ENCODE measurements around the gene SV2C. TPM values are rescaled to one million over a fixed set of nuclear protein-coding genes. Genes with fewer than 3 reads are reported as not detected.

Gene SV2C
- total RNA-seq, 1 donor from 2014 or later, result 0.10 TPM

DNA sequence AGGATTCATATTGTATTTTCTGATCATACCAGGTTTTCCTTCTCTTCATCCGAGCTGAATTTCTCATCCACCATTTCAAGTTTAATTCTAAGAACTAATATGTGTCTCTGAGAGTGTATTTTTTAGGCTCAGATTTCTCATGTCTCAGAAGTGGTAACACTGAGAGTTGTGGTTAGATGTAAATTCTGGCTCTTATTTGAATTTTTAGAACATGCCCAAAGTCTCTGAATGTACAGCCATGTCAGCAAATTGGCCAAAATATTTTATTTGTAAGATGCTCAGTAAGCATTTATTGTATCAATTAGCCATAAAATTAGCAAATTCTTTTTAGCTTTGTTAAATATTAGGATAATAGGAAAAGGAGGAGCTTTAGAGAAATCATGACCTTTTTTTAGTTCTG is 16.6 kb downstream of the SV2C start:
- no peak for DNase-seq

DNA sequence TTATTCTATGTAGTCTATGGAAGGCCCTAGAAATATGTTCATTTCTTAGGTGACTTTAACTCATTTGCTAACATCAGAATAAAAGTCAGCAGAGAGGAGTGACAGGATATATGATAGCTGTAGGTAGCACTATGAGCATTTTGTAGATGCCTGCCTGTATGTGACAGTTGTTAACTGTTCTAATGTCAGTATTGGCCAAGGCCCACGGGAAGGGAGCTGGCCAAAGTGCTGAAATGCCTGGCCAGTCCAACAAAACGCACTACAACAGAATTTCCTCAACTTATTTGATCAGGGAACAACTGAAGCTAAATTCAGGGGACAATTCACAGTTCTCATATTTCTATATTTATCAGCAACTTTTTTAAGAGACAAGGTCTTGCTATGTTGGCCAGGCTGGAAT is 20.8 kb downstream of the SV2C start:
- no peak for DNase-seq

DNA sequence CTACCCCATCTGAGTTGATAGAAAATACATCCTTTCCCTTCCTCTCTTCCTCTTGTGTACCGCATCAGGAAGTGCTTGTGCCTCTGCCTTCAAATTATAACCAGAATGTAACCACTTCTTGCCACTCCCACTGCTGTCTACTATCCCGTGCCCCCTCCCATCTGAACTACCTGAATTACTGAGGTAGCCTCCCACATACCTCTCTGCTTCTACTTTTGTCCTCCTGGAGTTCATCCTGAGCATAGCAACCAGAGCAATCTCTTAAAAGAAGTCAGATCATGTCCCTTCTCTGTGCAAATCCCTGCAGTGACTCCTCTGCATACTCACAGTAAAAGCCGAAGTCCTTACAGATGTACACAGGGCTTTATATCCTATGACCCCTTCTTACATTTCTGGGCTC is 23.0 kb downstream of the SV2C start:
- DNase-seq, result no peak

DNA sequence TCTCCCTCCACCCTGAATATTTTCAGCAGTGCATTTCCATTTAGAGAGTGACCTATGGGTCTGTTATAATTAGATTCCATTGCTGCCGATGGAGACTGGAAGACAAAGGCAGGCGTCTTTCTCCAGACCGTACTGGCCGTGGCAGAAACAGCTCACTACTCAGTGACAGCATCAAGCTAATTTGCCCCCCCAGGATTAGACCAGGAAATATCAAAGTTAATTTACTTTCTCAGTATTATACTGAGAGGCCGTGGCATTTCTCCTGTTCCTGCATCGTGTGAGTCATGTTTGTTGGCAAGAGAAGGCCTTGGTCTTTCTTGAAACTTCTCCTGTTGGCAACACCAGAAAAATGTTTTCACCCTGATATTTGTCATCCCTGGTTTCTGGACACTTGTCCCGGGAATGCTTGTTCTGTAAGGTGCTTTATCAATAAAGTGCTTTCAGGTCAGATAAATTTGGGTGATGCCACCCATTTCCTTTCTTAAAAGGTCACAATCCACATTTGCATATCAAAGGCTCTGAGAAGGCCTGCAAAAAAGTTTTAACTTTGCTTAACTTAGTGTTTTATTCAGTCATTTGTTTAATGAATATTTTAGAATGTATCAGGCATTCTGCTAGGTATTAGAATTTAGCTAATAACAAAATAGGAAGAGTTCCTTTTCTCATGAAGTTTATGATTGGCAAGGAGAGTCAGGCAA is 28.4 kb downstream of the SV2C start:
- no peak for DNase-seq

DNA sequence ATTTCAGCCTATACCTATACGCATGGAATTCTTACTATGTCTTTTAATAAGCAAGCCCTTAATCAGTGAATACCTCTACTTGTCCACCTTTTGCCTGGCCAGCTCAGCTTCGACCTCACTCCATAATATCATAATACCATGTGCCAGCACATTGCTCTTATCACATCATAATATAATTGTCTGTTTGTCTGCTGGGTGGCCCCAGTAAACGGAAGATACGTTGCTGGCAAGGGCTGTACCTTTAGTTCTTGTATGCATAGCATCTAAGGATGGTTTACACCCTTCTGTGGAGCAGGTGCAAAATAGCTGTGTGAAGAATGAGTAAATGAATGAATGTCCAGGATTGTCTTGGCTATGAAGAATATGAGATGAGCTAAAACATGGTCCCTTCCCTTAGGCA is 29.9 kb downstream of the SV2C start:
- DNase-seq, result no peak

DNA sequence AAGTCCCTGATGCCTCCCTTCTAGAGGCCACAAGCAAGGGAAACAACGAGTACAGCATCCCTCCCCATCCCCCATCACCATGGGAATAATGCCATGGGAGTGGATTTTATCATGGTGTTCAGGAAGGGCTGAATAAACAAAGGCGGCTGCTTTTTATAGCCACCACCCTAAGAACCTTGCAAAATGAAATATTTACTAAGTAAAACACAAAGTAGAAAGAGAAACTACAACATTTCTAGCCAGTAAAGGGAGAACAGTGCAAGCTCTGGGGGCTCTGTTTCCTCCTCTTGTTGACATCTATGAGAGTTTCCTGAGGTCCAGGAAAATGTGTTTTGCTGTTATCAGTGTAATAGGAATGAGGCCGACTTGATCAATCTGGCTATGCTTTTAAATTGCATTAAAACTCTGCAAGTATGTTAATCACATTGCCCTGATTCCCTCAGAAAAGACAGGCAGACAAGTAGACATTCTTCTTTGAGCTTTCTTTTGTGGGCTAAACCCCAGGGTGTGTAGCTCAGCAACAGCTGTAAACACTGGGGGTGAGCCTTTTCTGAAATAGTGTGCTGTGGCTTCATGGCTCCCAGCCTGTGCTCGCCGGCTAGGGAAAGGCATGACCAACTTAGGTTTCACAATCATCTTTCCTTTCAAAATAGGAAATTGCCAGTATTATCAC is 31.1 kb downstream of the SV2C start:
- no peak for DNase-seq

DNA sequence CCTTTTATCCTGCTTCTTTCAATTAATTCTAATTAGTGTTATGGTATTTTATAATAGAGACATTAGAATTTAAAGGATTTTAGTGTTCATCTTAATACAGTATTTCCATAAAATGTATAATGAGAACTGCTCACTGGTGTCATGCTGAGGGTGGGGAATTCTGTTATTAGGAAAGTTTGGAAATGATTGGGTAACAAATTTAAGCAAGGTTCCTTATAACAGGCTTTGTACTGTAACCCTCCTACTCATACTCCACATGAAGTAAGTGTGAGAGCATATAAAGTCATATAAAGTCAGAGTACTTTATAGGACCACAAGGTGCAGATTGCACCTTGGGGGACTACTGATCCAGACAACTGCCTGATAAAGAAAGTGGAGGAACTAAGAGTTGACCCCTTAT is 42.2 kb downstream of the SV2C start:
- DNase-seq, result no peak

DNA sequence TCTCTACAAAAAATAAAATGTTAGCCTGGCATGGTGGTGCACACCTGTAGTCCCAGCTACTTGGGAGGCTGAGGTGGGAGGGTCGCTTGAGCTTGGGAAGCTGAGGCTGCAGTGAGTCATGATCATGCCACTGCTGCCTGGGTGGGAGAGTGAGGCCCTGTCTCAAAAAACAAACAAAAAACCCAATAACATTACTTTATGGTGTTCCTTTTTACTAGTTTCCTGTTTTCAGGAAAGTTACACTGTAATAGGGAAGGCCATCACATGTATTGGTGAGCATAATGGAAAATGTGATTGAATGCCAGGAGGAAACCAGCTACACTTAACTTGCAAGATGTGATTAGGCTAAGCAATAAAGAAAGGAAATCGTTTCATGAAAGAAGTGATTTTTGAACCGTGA is 42.7 kb downstream of the SV2C start:
- DNase-seq, result no peak

DNA sequence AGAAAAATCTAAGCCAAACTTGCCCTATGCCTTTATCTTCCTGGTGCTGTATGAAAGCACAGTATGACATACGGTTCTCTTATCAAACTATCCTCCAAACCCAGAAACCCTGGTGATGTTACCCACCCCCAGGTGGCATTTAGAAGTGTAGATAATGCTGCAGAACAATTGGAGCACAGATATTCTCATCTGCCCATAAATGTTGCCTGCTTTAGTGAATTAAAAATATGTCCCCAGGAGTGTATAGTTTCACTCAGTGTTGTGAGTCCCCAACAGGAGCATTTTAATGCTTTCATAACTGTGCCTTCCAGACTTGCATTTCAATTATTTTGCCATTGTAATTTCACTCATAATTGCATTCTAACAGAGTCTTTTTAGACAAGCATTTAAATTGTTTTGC is 50.8 kb downstream of the SV2C start:
- no peak for DNase-seq

DNA sequence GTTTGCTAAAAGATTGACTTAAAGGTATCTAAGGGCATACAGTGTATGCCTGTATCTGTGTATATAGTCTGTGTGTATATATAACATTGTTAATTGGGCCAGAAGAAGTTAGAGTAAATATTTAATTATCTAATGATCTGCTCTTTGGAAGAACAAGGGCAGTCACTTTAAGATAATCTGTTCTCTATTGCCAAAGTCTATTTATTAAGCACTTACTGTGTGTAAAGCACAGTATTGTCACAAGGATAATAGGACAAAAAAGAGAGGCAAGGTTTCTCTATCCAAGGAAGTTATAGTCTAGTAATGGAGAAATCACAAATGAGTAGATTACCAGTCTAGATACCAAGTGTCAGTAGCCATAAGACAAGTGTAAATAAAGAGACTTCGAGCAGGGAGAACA is 51.5 kb downstream of the SV2C start:
- no peak for DNase-seq

DNA sequence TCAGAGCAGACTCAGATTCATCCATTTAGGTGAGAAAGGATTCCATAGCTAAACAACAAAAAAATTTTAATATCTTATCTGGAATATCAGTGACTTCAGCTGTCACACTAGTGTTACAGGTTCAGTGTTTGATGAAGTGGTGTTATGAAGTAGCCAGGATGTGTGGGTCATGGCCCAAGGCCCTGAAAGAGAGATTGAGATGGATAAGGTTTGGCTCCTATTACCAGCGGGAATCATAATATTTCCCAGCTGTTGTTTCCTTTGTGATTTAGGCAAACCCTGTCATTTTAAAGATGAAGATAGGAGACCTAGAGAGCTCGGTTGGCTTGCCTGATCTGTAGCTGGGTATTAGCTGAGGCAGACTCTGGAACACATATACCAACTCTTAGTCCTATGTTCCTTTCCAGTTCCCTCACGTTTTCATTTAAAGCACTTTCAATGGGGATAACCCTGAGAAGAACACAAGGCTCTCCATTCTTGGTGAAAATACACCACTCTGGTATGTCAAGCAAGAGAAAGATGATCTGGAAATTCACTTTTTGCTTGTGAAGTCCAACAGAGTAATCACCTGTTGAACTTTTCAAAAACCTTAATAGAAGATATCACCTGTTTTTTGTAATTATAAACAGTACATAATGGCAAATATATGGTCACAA is 54.8 kb downstream of the SV2C start:
- DNase-seq, result no peak

DNA sequence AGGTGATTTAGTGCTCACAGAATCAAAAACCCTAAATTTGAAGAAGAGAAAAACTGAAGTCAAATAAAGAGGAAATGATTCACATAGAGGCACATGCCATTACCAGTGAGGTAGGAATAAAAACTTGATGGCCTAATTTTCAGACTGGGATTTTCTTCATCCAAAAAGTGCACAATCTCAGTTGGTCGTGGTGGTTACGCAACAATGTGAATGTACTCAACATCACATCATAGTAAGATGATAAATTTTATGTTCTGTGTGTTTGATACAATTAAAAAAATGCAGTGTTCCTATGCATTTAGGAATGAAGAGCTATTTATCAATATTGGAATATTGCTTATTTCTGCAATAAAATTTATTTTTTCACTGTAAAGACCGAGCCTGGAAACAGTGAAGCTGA is 60.7 kb downstream of the SV2C start:
- no peak for DNase-seq

DNA sequence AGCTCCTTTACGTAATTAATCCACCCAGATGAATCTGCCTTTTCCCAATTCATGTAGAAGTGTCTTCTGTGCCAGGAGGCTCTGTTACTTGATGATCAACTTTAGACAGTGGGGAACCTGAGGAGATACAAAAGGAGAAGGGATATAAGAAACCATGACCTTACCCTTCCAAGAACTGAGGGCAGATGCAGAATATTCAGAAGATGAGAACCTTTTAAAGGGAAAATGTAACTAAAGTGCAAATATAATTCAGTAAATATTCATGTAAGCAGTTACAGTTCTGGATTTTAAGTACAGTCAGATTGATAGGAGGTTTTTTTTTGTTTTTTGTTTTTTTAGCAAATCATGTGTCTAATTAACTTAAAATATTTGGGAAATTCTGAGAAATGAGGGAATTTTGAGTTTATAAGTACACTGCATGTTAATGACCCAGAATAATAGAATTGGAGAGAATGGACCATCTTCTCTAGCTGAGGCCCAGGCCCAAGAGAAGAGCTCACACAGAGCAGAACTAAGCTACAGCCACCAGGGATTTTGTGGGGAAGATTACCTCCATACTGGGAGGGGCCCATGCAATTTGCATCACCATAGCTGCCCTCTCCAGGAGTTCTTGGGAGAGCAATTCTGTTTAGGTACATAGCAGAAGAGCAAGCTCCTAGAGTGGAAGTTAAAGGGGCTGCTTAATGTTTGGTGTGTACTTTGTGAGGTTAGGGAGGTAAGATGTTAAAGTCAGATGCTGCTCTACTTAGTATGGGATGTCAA is 61.5 kb downstream of the SV2C start:
- DNase-seq, result no peak

DNA sequence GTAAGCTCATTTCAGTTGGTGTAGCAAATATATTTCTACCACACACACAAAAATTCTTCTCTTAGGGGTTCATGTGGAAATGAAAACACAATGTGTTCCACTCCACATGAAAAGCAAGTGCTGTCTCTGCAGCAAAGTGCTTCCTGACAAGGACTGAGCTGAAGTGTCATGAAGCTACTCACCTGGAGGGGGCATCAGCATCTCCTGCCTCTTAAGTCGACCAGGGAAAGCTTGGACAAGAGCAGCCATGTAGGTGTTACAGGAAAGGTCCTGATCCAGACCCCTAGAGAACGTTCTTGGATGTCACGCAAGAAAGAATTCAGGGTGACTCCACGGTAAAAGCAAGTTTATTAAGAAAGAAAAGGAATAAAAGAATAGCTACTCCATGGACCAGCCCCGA is 62.8 kb downstream of the SV2C start:
- no peak for DNase-seq

DNA sequence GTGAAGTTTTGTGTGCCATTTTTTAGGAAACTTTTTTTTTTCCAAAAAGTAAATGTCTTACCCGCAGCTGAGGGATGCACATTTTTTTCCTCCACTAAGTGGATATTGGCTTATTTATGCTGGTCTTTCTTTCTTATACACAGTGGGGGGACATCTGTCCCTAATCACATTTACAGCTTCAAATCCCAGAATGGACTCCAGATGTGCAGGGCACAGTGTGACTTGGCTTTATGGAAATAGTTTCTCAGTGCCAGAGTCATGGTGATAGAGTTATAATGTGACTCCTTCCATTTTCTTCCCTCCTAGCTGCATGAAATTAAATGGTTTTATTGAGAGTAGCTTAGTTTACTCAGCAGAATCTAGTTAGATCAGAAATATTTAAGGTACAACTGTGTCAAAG is 66.5 kb downstream of the SV2C start:
- peak; percentile 9 for DNase-seq

DNA sequence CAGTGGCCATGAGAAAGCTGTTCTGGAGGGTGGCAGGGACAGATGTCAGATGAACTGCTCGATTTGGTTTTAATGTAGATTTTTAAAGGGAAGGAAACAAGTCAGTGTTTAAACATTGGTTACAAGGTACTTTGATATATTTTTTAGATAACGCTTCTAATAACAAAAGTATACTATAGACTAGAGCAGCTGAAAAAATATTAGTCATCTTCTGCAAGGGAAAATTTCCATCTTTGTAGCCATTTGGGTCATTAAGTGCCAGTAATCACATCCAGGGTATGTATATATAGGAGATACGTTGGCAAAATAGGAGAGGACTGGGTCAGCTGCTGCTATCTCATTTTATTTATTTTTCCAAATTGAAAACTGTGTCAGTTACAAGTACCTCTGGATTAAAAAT is 69.0 kb downstream of the SV2C start:
- no peak for DNase-seq

DNA sequence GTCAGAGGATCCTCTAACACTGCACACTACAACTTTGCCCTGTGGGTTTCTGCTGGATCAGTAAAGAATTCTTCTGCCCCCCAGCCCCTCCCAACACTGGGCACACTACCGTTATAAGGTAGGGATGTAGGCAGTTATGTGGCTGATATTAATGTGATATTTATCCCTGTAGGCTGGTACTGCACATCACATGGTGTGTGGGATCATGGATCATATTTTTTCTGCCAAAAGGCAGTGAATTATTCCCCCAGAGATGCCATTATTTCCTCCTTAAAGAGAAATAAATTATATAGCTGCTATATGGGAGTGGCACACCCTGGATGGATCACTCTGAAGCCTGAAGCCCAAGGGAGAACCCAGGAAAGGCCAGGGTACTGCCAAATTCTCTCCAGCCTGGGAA is 69.5 kb downstream of the SV2C start:
- no peak for DNase-seq

DNA sequence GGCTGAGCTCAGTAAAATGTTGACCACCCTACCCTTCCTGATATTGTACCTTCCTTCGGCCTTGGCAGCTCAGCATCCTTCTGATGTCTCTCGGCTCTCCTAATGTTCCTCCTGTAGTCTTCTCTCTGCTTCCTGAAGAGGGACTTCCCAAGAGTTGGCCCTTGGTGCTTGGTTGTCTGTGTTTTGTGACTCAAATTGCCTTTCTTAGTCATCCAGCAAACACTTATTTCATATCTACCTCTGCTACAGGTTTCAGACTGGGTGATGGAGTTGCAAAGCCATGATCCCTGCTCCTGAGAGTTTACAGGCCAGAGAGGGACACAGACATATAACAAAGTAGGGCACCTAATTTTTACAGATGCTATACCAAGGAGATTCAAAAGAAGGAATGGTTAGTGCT is 70.1 kb downstream of the SV2C start:
- DNase-seq, result no peak

DNA sequence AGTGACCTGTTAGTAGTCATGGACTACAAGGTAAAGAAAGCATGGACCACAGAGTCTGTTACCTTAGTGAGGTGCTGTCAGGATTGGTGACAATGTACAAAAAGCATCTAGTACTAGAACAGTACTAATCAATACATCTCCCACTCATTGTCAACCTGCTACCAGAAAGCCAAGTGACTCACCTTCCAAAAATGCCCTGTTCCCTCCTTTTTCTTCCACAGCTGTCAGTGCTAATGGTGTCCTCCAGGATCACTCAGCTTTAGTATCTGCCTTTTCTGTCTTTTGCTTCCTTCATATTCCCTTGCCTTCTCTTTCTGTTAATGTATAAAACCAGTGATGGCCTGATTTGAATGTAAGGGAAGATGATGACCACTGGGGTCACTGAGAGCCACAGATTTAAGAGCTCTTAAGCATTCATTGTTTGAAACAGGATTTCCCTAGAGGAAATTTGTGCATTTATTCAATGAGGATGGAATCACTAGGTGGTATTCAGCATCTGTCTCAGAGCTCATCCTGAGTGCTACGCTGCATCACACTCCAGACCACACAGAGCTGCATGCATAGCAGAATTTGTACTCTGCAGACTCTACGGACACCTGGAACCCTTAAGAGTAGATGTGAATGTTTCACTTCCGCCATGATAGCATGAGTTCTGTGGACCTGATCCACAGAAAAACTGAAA is 71.0 kb downstream of the SV2C start:
- DNase-seq, result no peak

DNA sequence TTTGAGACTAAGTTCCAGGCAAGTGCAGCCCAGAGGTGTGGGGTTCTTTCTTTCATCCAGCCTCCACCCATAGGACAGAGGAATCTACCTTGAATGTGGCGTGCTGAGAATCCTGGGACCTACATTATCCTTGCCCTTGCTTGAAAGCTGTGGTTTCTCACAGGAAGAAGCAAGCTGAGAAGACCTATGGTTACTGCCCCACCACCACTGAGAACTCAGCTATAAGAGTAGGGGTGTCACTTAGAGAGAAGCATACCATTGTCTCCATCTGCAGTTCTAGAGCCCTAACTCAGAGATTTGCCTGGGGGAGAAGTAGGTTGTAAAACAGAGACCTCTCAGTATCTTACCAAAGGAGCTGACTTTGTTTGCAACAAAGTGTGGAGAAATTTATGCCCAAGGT is 72.4 kb downstream of the SV2C start:
- DNase-seq, result no peak

DNA sequence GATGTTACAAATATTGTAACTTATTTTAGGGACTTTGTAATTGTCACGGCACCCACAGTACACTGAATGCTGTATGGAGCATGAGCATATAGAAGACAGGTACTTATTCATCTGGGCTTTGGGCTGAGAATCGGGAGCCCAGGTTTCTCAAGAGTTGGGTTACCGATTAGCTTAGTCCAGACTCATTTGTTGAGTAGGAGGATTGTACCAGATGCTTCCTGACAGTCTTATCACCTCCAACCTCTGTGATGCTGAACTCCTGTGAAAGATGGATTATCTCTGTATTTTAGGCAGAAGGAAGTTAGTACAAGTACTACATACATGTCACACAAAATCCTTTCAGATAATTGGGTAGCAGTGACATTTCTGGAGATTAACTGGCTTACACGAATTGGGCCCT is 79.2 kb downstream of the SV2C start:
- DNase-seq, result no peak

DNA sequence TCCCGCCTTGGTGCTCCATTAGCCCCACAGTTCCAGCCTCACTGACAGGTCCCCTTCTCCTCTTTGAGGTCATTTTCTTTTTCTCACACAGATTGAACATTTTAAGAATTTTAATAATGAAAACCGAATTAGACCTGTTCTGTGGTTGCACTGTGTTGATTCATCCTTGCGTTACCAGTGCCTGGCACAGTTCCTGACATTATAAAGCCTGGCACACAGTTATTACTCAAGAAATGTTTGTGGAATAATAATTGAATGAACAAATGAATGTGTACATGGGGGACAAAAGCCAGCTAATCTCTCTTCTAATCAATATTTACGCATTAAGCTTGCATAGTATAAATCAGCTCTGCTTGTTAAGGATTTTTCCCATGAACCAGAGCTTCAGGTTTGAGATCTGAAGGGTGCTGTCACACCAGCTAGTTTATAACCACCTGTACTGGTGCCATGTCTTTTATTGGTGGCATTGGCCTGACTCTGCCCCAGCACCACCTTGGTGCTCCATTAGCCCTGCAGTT is 80.0 kb downstream of the SV2C start:
- no peak for DNase-seq

Data from skin of body (tissue), 2 donors.